AG04450 (cell line): ENCODE data around the gene SLC25A36. TPM values are rescaled to one million over a fixed set of nuclear protein-coding genes. Genes with fewer than 3 reads are reported as not detected.

ENCODE experiments used
- CTCF ChIA-PET: fragments of 300-600, 350-600 bp; formaldehyde crosslinking; extraction: SDS; loops from one replicate; lab custom pipeline; 2022; ENCODE audit warnings: antibody characterized with exemption, inconsistent platforms; lab: Charles Lee
- POLR2A ChIA-PET: fragments of 350-600 bp; formaldehyde crosslinking; extraction: SDS; loops from one replicate; lab custom pipeline; 2021; ENCODE audit warnings: antibody characterized with exemption, inconsistent platforms; lab: Yijun Ruan, JAX
- DNase-seq: peaks from one replicate; pipeline ENCODE4 v3.0.0-alpha.2; 2011; ENCODE audit warnings: low read depth, low spot score
- H3K27ac ChIP-seq: one replicate; pipeline ENCODE4 v1.5.1; 2012; ENCODE audit warnings: low read depth, low read length, control low read depth
- H3K27me3 ChIP-seq: one replicate; pipeline ENCODE4 v1.6.0; 2012; ENCODE audit warnings: low read length; ENCODE audit not compliant: control insufficient read depth, insufficient read depth
- H3K4me3 ChIP-seq: 2 replicates; pipeline ENCODE4 v1.5.1; 2011; ENCODE audit warnings: mild to moderate bottlenecking, low read depth, low read length, control low read depth
- H3K9me3 ChIP-seq: 2 replicates; pipeline ENCODE4 v1.5.1; 2012; ENCODE audit warnings: low read length; ENCODE audit not compliant: control insufficient read depth, insufficient read depth
- CTCF ChIP-seq: IDR thresholded peaks from 2 replicates; pipeline ENCODE4 v1.5.1; 2011; ENCODE audit warnings: low read depth, low read length, control low read depth, inconsistent platforms
- polyA plus RNA-seq: library from polyadenylated mRNA; depleted of rRNA; stranded (reverse); fragments of >200 nt; gene quantifications from 2 replicates; pipeline ENCODE4 v1.2.3, GENCODE V29; 2011

Gene SLC25A36
- polyA plus RNA-seq, 1 experiment, result 104 TPM

- POLR2A ChIA-PET, result no interaction called here
- Histone ChIP-seq H3K9me3 (no peaks in the 10 kb centered on the region), H3K27ac (no peak overlapping the region), H3K27me3 (peaks cover 6% of the 10 kb centered on the region), H3K4me3 (no peak overlapping the region; the same call in 1 of the 2 replicates)
- CTCF ChIA-PET, result interaction anchor here (1.2 to 1.9 kb wide), 2 partner anchors 12 kb away, joined by 7 to 10 read pairs; no protein-coding TSS in a partner anchor
- DNase-seq, result no peak
- TF ChIP-seq CTCF, result 0 out of 2 replicates have a peak, but pooled peaks have one; percentile 11
Observed at GRCh38 chr3:140910860-140911259, 30.8 kb upstream of the SLC25A36 start.

- TF ChIP-seq CTCF, result no peak
- Histone ChIP-seq H3K4me3 (no peak overlapping the region), H3K9me3 (no peaks in the 10 kb centered on the region), H3K27ac (no peak overlapping the region), H3K27me3 (peaks cover 6% of the 10 kb centered on the region)
- POLR2A ChIA-PET, result no interaction called here
- CTCF ChIA-PET, result interaction anchor here (1.2 to 1.9 kb wide), 2 partner anchors 11 to 13 kb away, joined by 7 to 10 read pairs; no protein-coding TSS in a partner anchor
- no peak for DNase-seq
Observed at GRCh38 chr3:140911822-140912221, 29.8 kb upstream of the SLC25A36 start.

GRCh38 chr3:140913728-140914127, 27.9 kb upstream of the SLC25A36 start:
- Histone ChIP-seq H3K4me3 (no peak overlapping the region), H3K9me3 (no peaks in the 10 kb centered on the region), H3K27me3 (peaks cover 6% of the 10 kb centered on the region), H3K27ac (no peak overlapping the region)
- DNase-seq, result no peak
- CTCF ChIA-PET, result no interaction called here
- TF ChIP-seq CTCF, result no peak
- POLR2A ChIA-PET, result no interaction called here

GRCh38 chr3:140914384-140914945, 27.2 kb upstream of the SLC25A36 start:
- Histone ChIP-seq H3K9me3 (no peaks in the 10 kb centered on the region), H3K4me3 (no peak overlapping the region), H3K27me3 (peaks cover 6% of the 10 kb centered on the region), H3K27ac (no peak overlapping the region)
- ChIA-PET CTCF (no interaction called here), POLR2A (no interaction called here)
- no peak for DNase-seq
- TF ChIP-seq CTCF, result no peak

- Histone ChIP-seq H3K4me3 (no peak overlapping the region), H3K27ac (no peak overlapping the region), H3K27me3 (peaks cover 6% of the 10 kb centered on the region), H3K9me3 (no peaks in the 10 kb centered on the region)
- no peak for TF ChIP-seq CTCF
- ChIA-PET CTCF (interaction anchor here (0.5 kb wide), 1 partner anchor 278 kb away, joined by 3 read pairs; no protein-coding TSS in a partner anchor), POLR2A (no interaction called here)
- no peak for DNase-seq
Observed at GRCh38 chr3:140916603-140917002, 25.0 kb upstream of the SLC25A36 start.
